NCI-H1417 (cell line): ENCODE data around the gene PXK.

ENCODE experiments used
- DNase-seq, 3 experiments: peaks; one replicate each; lab custom pipeline; 2025; lab: John Stamatoyannopoulos, UW

Gene PXK

DNA sequence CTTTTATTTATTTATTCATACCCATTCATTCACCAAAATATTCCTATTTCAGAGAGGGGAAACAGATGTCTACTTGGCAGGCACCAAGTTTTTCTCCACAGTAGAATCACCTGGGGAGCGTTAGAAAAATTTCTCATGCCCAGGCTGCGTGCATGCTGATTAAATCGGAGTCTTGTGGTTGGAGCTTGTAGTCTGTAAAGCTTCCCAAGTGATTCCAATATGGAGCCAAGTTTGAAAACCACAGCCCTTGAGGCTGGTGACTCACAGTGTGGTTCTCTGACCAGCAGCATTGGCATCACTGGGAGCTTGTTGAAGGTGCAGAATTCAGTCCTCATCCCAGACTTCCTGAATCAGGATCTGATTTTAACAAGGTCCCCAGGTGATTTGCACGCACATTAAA lies 51.2 kb downstream of the PXK start:
- no peak for DNase-seq

DNA sequence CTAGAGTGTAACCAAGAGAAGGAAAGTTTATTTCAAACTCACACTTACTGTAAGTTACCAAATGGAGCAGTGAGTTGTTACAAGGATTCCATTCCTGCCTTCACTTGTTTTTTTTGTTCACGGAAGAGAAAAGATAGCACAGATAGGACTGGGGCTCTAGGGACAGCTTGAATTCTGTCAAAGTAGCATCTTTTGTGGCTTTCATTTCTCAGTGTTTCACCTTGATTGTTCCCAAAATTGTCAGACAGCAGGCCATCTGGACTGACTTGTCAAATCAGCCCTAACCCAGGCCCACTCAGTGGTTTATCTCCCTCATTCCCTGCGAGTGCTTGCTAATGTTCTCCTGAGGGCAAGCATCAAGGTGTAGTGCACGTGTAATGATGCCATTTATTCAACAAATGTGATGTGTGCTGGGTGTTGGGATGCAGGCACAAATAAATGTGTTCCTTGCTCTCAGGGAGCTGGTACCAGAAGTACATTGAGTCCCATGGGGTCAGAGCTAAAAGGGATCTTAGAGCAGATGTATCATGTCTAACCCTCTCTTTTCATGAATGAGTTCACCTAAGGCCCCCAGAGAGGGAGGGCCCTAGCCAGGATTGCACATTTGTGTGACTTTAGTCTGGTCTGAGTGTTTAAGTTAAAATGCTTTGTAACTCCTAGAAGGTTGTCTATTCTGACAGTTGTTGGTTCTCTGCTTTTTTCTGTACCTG lies 51.8 kb downstream of the PXK start:
- DNase-seq = no peak

DNA sequence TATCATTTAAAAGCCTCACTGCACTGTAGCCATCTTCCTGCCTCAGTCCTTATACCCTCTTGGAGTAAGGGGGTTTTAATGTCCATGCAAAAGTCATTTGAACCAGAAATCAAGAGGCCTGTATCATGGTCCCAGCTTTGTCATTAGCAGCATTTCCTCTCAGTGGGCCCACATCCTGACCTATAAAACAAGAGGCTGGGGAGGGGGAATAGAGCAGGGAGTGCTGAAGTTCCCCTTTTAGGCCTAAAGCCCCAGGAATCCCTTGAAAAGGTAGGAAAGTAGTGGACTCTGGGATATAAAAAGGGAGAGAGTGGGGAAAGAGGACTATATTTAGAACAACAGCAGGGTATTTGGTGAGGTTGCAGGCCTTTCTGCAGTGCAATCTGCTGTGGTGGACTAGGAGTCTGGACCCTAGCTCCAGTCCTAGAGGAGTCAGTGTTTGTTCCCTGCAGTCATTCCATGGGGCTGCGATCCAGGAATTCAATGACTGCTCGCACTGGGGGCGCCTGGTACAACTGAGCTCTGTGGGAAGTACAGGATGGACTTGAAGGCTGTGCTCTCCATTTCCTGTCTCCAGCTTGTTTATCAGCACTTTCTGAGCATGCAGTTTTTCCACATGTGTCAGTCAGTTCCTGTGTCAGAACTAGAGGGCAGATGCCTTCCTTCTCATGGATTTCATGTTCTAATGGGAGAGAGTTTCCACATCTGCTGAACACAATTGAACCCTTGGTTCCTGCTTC lies 54.1 kb downstream of the PXK start:
- DNase-seq = no peak

- no peak for DNase-seq
Measured at GRCh38 chr3:58387650-58388546, 55.2 kb downstream of the PXK start.

GRCh38 chr3:58388550-58389091 lies 55.9 kb downstream of the PXK start:
- DNase-seq = peak in 1 of 3 experiments; percentile 2

DNA sequence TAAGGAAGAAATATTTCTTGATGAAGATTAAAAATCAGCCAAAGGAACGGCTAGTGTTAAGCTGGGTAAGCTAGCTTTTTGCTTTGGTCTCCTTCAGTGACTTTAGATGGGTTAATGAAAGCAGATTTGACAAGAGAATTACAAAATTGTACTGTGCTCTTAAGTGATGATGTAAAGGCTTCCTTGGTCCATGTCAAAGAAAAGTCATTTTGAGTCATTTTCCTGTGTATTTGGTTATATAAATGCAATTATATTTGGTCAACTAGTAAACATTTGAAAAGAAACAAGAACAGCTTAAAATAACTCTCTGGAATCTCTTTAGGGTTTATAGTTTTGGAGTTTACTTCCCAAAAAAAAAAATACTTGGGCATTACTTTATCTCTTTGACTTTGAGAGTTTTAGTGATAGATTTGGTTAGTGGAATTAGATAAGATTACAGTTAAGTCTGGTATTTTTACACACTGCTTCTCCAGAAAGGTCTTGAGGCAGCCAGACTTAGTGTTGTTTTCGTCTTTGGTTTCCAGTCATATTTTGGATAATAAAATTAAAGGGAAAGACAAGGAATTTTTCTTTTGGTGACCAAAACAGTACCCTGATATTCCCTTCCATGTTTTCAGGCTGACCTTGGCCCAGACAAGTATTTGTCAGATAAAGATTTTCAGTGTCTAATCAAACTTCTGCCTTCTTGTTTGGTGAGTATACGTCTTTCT lies 58.6 kb downstream of the PXK start:
- DNase-seq = no peak

DNA sequence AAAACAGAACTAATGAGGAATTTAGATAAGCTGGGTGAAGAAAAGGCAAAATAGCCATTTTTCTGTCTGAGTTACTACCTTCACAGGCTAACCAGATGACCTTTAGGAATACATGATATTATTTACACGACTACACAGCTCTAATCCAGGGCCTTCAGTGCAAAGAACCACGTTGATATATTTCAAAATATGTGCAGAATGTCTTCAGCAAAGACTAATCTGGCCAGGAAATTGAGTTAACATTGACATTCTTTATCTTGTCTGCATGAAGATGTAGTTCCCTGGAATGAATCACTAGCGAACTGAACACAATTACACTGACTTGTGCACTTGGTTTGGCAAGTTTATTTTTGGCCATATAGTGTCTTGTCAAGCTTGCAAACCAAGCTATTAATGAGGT lies 59.5 kb downstream of the PXK start:
- DNase-seq = no peak

GRCh38 chr3:58394339-58394738 lies 61.6 kb downstream of the PXK start:
- no peak for DNase-seq

GRCh38 chr3:58398669-58399333 lies 66.1 kb downstream of the PXK start:
- DNase-seq = no peak

DNA sequence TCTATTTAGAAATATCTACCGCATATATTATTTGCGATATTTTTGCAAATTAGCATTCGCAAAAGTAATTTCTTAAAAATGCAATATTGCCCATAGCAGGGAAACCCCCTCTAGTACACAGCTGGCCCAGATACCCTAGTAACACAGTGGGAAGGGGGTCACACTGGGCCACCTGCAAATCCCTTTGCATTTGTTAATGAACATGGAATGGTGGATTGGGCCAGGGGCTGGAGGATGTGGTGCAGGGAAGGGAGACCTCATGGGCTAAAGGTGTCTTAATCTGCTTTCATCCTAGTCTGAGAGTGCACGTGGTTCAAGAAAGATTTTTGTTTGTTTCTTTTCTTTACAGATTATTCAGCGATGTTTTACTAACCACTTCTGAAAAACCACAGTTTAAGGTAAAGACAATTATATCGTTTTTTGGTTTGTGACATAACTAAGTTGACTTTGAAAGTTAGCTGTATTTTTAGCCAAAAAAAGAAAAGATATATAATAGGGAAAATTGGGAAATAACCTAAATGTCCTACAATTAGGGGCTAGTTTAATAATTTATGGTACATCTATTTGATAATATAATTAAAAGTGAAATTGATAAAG lies 70.9 kb downstream of the PXK start:
- no peak for DNase-seq

DNA sequence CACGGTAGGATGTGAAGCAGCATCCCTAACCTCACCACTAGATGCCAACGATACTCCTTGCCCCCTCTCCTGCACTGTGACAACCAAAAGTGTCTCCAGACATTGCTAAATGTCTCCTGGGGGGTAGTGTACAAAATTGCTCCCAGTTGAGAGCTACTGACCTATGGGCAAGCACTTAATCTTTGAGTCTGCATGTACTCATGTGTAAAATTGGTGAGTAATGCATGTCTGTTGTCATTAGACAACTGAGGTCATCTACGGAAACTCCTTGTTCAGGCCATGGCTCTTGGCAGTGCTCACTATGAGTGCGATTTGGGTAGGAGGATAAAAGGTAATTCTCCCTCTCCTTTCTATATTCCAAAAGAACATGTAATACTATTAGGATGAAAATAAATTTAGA lies 71.7 kb downstream of the PXK start:
- no peak for DNase-seq

DNA sequence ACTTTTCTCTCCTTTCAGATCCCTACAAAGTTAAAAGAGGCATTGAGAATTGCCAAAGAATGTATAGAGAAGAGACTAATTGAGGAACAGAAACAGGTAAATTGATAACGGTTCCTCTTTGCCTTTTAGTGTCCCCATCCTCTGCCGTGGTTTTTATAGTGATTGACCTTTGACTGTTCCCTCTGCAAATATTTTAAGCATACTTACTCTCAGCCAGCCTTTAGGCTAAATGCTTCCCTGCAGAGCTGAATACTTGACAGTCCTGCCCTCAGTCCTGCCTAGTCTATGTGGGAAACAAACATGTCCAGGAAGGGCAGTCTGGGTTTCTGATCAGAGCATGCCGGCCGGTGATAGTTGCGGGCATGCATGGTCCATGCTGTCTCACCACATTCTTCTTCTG lies 76.2 kb downstream of the PXK start:
- DNase-seq = no peak

DNA sequence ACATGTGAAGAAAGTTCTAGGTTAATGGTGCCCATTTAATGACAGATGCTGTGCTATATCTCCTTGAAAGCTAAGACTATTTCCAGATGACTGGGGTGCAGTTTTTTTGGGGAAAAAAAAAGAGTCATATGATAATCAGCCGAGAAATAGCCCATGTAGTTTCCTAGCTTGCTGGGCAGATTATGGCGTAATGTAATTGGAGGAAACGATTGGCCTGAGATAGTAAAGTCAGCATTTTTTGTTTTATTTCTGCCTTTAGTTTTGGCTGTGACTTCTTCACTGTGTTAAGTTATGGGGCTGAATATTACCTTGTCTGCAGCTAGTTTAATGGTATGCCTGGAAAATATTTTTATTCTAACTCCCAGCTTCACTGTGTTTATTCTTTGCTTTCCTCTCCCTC lies 77.0 kb downstream of the PXK start:
- DNase-seq = no peak

GRCh38 chr3:58411036-58411435 lies 78.3 kb downstream of the PXK start:
- no peak for DNase-seq

- DNase-seq = no peak
Measured at GRCh38 chr3:58411851-58412830, 79.4 kb downstream of the PXK start.

- DNase-seq = peak; percentile 7 to 69 (median 31)
Measured at GRCh38 chr3:58414538-58415197, 82.0 kb downstream of the PXK start.

- DNase-seq = no peak
Measured at GRCh38 chr3:58416191-58416590, 83.5 kb downstream of the PXK start.

- no peak for DNase-seq
Measured at GRCh38 chr3:58417075-58417474, 84.4 kb downstream of the PXK start.

GRCh38 chr3:58418227-58418626 lies 85.5 kb downstream of the PXK start:
- no peak for DNase-seq
